ENCODE results near the gene CP.

The CP gene

DNA sequence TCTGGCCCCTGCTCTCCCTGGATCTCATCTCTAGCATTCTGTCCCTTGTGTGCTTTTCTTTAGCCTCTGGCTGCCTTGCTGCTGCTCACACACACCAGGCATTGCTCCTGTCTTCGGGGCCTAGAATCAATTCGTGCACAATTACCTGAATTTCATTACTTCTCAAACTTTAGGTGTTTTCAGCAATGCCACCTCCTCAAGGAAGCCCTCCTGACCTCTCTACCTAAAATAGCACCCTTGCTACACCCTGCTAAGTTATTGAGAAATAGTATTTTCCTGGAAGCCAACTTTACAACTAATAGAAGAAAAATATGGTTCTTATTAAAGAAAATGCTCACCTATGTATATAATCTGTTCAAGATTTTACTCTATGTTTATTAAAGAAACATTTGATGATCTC is 40.4 kb downstream of the CP start:
- TF ChIP-seq, protein P1, sequence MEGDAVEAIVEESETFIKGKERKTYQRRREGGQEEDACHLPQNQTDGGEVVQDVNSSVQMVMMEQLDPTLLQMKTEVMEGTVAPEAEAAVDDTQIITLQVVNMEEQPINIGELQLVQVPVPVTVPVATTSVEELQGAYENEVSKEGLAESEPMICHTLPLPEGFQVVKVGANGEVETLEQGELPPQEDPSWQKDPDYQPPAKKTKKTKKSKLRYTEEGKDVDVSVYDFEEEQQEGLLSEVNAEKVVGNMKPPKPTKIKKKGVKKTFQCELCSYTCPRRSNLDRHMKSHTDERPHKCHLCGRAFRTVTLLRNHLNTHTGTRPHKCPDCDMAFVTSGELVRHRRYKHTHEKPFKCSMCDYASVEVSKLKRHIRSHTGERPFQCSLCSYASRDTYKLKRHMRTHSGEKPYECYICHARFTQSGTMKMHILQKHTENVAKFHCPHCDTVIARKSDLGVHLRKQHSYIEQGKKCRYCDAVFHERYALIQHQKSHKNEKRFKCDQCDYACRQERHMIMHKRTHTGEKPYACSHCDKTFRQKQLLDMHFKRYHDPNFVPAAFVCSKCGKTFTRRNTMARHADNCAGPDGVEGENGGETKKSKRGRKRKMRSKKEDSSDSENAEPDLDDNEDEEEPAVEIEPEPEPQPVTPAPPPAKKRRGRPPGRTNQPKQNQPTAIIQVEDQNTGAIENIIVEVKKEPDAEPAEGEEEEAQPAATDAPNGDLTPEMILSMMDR (IDR thresholded peaks at IDR 0.05) = no peak
- no peak for TF ChIP-seq ZFX (IDR thresholded peaks at IDR 0.05; ENCODE audit: borderline replicate concordance)
- no peak overlapping the region for H3K27ac ChIP-seq

DNA sequence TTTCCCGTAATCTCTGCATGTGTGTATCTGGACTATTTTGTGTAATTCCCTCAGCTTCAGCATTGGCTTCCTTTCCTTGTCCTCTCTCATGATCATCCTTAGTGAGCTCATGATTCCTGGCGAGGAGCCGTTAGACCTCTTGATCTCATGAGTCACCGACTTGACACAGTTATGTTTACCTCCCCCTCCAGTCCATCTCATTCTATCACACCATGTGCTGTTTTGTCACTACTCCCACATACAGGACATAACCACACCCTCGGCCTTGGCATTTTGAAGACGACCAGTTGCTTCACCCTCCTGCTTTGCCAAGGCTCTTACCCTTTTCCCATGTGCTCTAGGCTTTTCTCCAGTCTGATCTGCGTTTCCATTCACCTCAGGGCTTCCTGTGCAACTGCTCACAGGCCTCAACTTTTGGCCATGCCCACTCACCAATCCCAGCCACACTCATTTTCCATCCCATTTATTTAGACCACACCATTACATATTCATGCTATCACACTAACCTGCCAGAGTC is 41.5 kb downstream of the CP start:
- H3K27ac ChIP-seq = peak overlapping the region; percentile 48
- no peak for TF ChIP-seq ZFX (IDR thresholded peaks at IDR 0.05; ENCODE audit: borderline replicate concordance)
- TF ChIP-seq, protein P1 (IDR thresholded peaks at IDR 0.05) = no peak

DNA sequence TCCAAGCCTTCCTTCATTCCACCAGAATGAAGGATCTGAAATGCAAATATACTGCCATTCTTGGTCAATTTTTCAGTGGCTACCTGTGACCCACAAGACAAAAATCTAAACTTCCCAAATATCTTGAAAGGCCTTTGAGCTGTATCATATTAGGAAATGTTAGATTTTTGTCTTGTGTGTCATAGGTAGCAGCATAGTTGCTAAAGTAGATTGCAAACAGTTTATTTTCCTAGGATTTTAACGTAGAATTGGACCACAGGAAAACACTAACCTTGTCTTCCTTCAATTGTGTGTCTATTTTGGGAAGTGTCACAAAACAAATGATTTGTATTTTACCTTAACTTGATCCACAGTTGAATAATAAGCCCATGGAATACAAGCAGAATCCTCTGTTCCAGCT is 42.4 kb downstream of the CP start:
- peak overlapping the region; percentile 48 for H3K27ac ChIP-seq

DNA sequence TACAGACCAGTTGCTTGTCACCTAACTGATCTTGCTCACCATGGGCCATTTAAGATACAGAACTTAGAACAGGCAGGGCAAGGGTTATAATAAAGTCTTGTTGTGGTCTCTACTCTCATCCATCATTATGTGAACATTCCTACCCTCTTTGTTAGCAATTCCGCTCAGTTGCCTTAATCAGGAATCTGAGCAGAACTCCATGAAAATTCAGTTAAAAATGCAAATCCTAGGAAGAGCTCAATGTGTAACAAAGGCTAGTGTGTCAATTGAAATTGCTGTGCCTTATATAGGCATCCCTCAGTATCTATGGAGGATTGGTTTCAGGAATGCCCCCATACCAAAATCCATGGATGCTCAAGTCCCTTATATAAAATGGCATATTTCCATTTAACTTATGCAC is 44.5 kb downstream of the CP start:
- no peak for TF ChIP-seq ZFX (IDR thresholded peaks at IDR 0.05; ENCODE audit: borderline replicate concordance)
- TF ChIP-seq, protein P1 (IDR thresholded peaks at IDR 0.05) = no peak
- H3K27ac ChIP-seq = no peak overlapping the region

More for the DNA sequence above, 42.4 kb downstream of the CP start:
- TF ChIP-seq, protein P1 (IDR thresholded peaks at IDR 0.05) = no peak
- TF ChIP-seq ZFX (IDR thresholded peaks at IDR 0.05; ENCODE audit: borderline replicate concordance) = no peak

DNA sequence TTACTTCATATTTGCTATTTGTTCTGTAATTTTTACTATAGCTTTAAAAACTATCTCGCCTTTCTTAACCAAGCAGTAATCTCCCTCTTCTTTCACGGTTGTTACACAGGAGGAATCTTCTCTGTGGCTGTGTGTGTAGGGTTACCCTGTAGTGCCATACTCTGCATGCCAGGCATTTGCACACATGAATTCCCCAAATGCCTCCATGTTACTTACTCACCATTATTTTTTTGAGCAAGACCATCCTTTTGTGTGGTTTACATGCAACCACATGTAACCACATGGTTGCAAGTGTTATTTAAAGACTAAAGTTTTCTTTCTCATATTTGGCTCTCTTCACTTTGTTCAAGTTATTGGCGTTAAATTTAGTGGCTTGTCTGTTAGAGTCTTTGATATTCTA is 46.7 kb downstream of the CP start:
- TF ChIP-seq ZFX (IDR thresholded peaks at IDR 0.05; ENCODE audit: borderline replicate concordance) = no peak
- TF ChIP-seq, protein P1 (IDR thresholded peaks at IDR 0.05) = no peak

DNA sequence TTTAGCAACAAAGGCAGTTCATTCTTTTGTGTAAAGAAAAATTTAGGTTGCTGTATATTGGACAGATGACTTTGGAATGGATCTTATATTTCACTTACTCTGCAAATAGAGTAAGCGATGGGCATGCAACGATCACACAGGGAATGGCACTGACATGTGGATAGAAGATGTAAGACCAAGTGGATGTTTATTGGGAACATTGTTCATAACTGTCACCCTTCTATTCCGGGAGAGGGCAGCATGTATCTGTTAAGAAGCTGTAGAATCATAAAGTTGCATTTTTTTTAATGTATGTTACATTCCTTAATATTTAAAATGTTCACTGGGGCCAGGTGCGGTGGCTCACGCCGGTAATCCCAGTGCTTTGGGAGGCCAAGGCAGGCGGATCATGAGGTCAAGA is 51.0 kb downstream of the CP start:
- TF ChIP-seq, protein P1 (IDR thresholded peaks at IDR 0.05) = no peak
- TF ChIP-seq ZFX (IDR thresholded peaks at IDR 0.05; ENCODE audit: borderline replicate concordance) = no peak
- H3K27ac ChIP-seq = no peak overlapping the region

More for the DNA sequence above, 46.7 kb downstream of the CP start:
- H3K27ac ChIP-seq = no peak overlapping the region

DNA sequence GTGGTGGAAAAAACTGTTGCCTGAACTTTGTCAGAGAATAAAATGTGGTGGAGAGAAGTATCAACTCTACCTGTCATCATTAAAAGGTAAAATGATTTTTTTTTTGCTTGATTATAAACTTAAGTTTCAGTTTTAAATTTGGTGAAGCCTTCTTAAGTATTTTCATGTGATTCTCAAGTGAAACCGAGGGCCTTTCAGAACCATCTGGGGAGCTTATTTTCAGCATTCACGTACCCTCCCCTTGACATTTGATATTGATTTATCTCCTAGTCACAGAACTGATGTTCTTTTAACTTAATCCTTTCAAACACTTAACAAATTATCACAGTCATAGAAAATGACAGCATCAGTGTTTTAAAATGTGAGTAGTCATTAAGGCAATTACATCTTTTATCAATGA is 53.7 kb downstream of the CP start:
- H3K27ac ChIP-seq = no peak overlapping the region
- TF ChIP-seq ZFX (IDR thresholded peaks at IDR 0.05; ENCODE audit: borderline replicate concordance) = no peak
- TF ChIP-seq, protein P1 (IDR thresholded peaks at IDR 0.05) = no peak

Data from 22Rv1 (cell line).